Activated naive CD8-positive, alpha-beta T cell treated with anti-CD3 and anti-CD28 coated beads, Interleukin-2, amount 50 U/mL, for 24 hours (primary cell): ENCODE data around the gene HS3ST3B1.

Experiments used
- ATAC-seq: fragments of 150-1000 bp; cut with Tn5 transposase; one replicate; pipeline ENCODE4 v1.10.0; 2021
- DNase-seq: peaks from one replicate; pipeline ENCODE4 v3.0.0; 2021
- H3K27ac Mint-ChIP-seq: one replicate; pipeline ENCODE4 v1.8.0; 2021; ENCODE audit warnings: mild to moderate bottlenecking, mixed read lengths
- H3K27me3 Mint-ChIP-seq: one replicate; pipeline ENCODE4 v1.8.0; 2021; ENCODE audit warnings: mixed read lengths
- H3K36me3 Mint-ChIP-seq: one replicate; pipeline ENCODE4 v1.8.0; 2021; ENCODE audit warnings: low read depth, mixed read lengths
- H3K4me1 Mint-ChIP-seq: one replicate; pipeline ENCODE4 v1.8.0; 2021; ENCODE audit warnings: mixed read lengths
- H3K4me3 Mint-ChIP-seq: one replicate; pipeline ENCODE4 v1.8.0; 2021; ENCODE audit warnings: mild to moderate bottlenecking, moderate library complexity, mixed read lengths
- H3K9me3 Mint-ChIP-seq: one replicate; pipeline ENCODE4 v1.8.0; 2021; ENCODE audit warnings: mixed read lengths

HS3ST3B1 gene

DNA sequence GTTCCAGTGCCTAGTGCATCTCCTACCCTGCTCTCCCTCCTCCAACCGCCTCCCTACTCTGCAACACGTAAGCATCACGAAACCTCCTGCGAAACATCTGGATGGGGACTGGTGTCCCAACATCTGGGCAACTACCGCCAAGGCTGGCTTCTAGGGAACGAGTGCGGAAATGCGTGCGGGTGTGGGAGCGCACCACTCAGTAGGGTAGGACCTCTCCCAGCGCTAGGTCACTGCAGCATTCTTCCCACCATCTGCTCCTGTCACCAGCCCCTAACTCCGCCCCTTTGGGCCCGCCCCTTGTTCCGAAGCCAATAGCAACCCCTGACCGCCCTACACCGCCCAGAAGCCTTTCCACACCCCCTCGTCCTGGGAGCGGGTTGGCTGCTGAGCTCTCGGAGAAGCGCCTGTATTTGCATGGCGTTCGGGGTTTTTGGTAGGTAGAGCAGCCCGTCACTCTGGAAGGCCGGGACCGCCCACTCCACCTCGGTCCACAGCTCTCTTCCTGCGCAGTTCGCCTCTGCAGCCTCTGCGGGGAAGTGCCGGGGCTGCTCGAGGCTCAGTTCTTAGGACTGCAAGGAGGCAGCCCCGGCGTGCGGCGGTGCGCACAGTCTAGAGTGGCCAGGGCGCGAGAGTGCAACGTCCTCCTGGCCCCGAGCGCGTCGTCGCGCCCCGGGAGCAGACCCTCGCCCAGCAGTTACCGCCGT is at the start of gene HS3ST3B1:
TSS of gene HS3ST3B1 (plus strand) at position 507 of the 704 bp plus-strand sequence. CDS start 438 bp downstream, outside the sequence.
- no peaks in the 10 kb centered on the region for H3K9me3 Mint-ChIP-seq
- peak within 1 kb of the TSS; percentile 96 for H3K4me3 Mint-ChIP-seq
- H3K27ac Mint-ChIP-seq = peak within 1 kb of the TSS; percentile 93
- H3K27me3 Mint-ChIP-seq = peaks cover 29% of the 10 kb centered on the region
- peak; percentile 99 for DNase-seq
- H3K36me3 Mint-ChIP-seq = peaks cover 9% of the 10 kb centered on the region
- H3K4me1 Mint-ChIP-seq = peaks cover 64% of the 10 kb centered on the region
- ATAC-seq = peak; percentile 91

DNA sequence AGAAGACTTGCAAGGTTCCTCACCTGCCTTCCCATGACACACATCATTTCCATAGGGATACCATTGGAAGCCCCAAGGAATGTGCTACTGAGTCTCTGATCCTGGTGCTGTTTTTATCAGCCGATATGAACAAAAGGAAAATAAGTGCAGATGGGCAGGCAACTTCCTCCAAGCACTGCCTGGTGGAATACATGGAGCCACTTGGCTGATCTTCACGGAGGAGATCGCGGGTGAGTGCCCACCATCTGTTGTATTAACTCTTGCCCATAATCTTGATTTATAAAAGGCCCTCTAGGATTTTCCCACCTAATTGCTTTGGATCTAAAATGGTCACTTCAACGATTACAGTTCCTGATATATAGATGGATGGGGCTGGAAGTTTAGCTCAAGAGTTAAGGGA is 39.5 kb upstream of the HS3ST3B1 start:
- no peaks in the 10 kb centered on the region for H3K9me3 Mint-ChIP-seq
- no peaks in the 10 kb centered on the region for H3K27me3 Mint-ChIP-seq
- H3K4me3 Mint-ChIP-seq = no peak overlapping the region
- DNase-seq (no peak), ATAC-seq (no peak)
- H3K36me3 Mint-ChIP-seq = no peaks in the 10 kb centered on the region
- no peak overlapping the region for H3K27ac Mint-ChIP-seq
- no peaks in the 10 kb centered on the region for H3K4me1 Mint-ChIP-seq

DNA sequence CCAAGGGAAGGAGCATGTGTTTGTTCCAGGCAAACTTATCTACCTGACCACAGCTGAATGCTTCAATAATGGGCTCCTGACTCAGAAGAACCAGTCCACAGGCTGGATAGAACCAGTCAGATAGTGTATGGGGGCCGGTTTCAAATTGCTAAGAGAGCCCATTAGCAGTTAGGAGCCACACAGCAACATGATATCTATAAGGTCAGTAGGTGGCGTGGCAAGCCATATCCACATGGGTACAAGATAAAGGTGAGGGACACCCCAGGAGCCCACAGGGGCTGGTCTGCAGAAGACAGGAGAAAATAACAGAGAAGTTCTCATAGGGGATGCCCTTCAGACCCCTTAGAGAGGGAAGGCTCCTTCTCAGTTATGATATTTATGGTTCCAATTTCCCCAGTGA is 32.6 kb upstream of the HS3ST3B1 start:
- DNase-seq (peak; percentile 2), ATAC-seq (no peak)
- H3K27ac Mint-ChIP-seq = no peak overlapping the region
- no peaks in the 10 kb centered on the region for H3K4me1 Mint-ChIP-seq
- peaks cover 4% of the 10 kb centered on the region for H3K9me3 Mint-ChIP-seq
- no peaks in the 10 kb centered on the region for H3K36me3 Mint-ChIP-seq
- H3K4me3 Mint-ChIP-seq = no peak overlapping the region
- H3K27me3 Mint-ChIP-seq = peaks cover 3% of the 10 kb centered on the region

DNA sequence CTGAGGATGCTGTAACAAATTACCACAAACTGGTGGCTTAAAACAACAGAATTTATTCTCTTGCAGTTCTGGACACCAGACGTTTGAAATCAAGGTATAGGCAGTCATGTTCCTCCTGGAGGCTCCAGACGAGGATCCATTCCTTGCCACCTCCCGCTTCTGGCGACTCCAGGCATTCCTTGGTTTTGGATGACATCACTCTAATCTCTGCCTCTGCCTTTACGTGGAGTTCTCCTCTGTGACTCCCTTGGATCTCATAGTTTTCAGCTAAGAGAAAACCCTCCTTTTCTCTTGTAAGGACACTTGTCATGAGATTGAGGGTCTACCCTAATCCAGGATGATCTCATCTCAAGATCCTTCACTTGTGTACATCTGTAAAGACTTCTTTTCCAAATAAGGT is 31.4 kb upstream of the HS3ST3B1 start:
- Mint-ChIP-seq H3K4me3 (no peak overlapping the region), H3K9me3 (peaks cover 8% of the 10 kb centered on the region), H3K36me3 (no peaks in the 10 kb centered on the region), H3K4me1 (no peaks in the 10 kb centered on the region), H3K27me3 (peaks cover 3% of the 10 kb centered on the region), H3K27ac (no peak overlapping the region)
- no peak for DNase-seq
- no peak for ATAC-seq

DNA sequence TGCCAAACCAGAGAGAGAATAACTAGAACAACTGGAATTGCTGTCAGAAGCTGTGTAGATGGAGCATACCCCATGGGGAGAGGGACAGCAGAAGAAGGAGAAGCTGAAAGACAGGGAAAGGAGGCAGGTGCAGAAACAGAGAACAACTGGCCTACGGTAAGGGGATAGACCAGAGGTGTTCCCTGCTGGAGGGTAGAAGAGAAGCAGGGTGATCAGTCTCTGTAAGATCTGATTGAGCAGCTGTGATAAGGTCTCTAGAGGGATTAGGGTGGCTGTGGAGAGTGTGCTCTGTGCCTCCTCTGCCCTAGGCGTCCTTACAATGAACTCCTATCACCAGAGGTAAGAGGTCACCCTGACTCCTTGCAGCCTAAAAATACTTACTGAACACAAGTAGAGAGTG is 30.4 kb upstream of the HS3ST3B1 start:
- H3K4me1 Mint-ChIP-seq = no peaks in the 10 kb centered on the region
- H3K4me3 Mint-ChIP-seq = no peak overlapping the region
- H3K9me3 Mint-ChIP-seq = peaks cover 13% of the 10 kb centered on the region
- H3K27ac Mint-ChIP-seq = no peak overlapping the region
- DNase-seq (no peak), ATAC-seq (no peak)
- H3K36me3 Mint-ChIP-seq = no peaks in the 10 kb centered on the region
- H3K27me3 Mint-ChIP-seq = peaks cover 3% of the 10 kb centered on the region

GRCh38 chr17:14276535-14277250 is 24.2 kb upstream of the HS3ST3B1 start:
- Mint-ChIP-seq H3K4me1 (no peaks in the 10 kb centered on the region), H3K9me3 (peaks cover 23% of the 10 kb centered on the region), H3K27ac (no peak overlapping the region), H3K4me3 (no peak overlapping the region), H3K36me3 (peaks cover 1% of the 10 kb centered on the region), H3K27me3 (peaks cover 8% of the 10 kb centered on the region)
- DNase-seq (no peak), ATAC-seq (no peak)

- no peak overlapping the region for H3K4me3 Mint-ChIP-seq
- no peak for ATAC-seq
- peaks cover 19% of the 10 kb centered on the region for H3K27me3 Mint-ChIP-seq
These were observed 19.4 kb upstream of the HS3ST3B1 start for GRCh38 chr17:14281530-14281929.

DNA sequence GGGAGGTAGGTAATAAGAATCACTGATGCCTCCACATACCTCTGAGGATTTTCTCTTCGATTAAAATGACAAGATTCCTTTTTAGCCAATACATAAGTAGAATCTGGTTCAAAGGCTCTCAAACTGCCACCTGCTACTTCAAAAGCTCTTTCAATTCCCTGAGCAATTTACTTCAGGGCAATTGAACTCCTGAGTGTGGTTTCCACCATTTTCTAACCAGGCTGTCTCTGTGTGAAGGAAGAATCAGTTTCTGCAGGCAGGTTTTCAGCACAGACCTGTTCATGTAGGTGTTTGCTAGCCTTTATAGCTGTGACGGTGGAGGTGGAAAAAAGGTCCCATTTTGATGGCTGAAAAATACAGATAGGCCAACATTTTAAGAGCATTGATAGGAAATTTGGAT is 18.2 kb upstream of the HS3ST3B1 start:
- DNase-seq = no peak
- no peak overlapping the region for H3K27ac Mint-ChIP-seq
- no peak overlapping the region for H3K4me3 Mint-ChIP-seq
- no peaks in the 10 kb centered on the region for H3K9me3 Mint-ChIP-seq
- peaks cover 19% of the 10 kb centered on the region for H3K27me3 Mint-ChIP-seq
- no peaks in the 10 kb centered on the region for H3K4me1 Mint-ChIP-seq
- H3K36me3 Mint-ChIP-seq = no peaks in the 10 kb centered on the region
- no peak for ATAC-seq

More at GRCh38 chr17:14281530-14281929, 19.4 kb upstream of the HS3ST3B1 start:
- Mint-ChIP-seq H3K4me1 (no peaks in the 10 kb centered on the region), H3K36me3 (no peaks in the 10 kb centered on the region), H3K27ac (no peak overlapping the region), H3K9me3 (no peaks in the 10 kb centered on the region)
- no peak for DNase-seq

DNA sequence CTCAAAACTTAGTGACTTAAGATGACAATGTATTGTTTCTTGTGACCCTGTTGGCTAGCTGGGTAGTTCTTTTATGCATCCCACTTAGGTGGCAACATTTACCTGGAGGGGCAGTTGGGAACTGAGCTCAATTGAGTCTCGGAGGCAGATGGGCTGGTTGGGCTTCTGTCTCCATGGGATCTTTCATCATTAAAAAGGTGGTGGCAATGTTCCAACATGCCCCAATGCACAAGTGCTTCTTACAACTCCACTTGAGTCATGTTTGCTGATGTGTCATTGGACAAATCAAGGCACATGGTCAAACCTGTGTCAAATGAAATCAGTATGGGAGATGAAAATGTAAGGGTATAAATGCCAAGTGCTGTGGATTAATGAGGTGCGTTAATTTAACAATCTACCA is 11.7 kb upstream of the HS3ST3B1 start:
- ATAC-seq (no peak), DNase-seq (no peak)
- Mint-ChIP-seq H3K4me3 (no peak overlapping the region), H3K9me3 (no peaks in the 10 kb centered on the region), H3K27me3 (peaks cover 38% of the 10 kb centered on the region), H3K36me3 (no peaks in the 10 kb centered on the region), H3K27ac (no peak overlapping the region), H3K4me1 (no peaks in the 10 kb centered on the region)

DNA sequence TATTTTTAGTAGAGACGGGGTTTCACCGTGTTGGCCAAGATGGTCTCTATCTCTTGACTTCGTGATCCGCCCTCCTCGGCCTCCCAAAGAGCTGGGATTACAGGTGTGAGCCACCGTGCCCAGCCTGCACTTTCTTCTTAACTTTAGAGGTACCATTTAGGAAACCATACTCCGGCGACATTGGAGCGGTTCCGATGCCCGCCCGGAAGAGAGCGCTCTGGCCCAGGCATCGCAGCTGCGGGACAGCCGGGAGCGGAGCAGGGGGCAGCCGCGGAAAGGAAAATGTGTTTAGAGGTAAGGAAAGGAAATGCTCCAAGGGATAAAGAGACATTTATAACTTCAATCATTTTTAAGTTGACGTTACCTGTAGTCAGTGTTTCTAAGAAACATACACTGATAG is 6.0 kb upstream of the HS3ST3B1 start:
- peaks cover 68% of the 10 kb centered on the region for H3K27me3 Mint-ChIP-seq
- DNase-seq = no peak
- H3K4me3 Mint-ChIP-seq = no peak overlapping the region
- no peaks in the 10 kb centered on the region for H3K9me3 Mint-ChIP-seq
- no peak overlapping the region for H3K27ac Mint-ChIP-seq
- no peaks in the 10 kb centered on the region for H3K36me3 Mint-ChIP-seq
- ATAC-seq = no peak
- peaks cover 39% of the 10 kb centered on the region for H3K4me1 Mint-ChIP-seq

GRCh38 chr17:14295676-14296075 is 5.2 kb upstream of the HS3ST3B1 start:
- DNase-seq (no peak), ATAC-seq (no peak)
- Mint-ChIP-seq H3K9me3 (no peaks in the 10 kb centered on the region), H3K4me3 (no peak overlapping the region), H3K36me3 (no peaks in the 10 kb centered on the region), H3K4me1 (peaks cover 47% of the 10 kb centered on the region), H3K27me3 (peaks cover 66% of the 10 kb centered on the region), H3K27ac (no peak overlapping the region)

GRCh38 chr17:14296166-14296910 is 4.5 kb upstream of the HS3ST3B1 start:
- Mint-ChIP-seq H3K27ac (no peak overlapping the region), H3K4me3 (peak overlapping the region; percentile 28), H3K9me3 (no peaks in the 10 kb centered on the region), H3K27me3 (peaks cover 61% of the 10 kb centered on the region), H3K4me1 (peaks cover 48% of the 10 kb centered on the region), H3K36me3 (no peaks in the 10 kb centered on the region)
- DNase-seq (no peak), ATAC-seq (no peak)

GRCh38 chr17:14297161-14297851 is 3.6 kb upstream of the HS3ST3B1 start:
- Mint-ChIP-seq H3K36me3 (no peaks in the 10 kb centered on the region), H3K27ac (no peak overlapping the region), H3K4me3 (peak overlapping the region; percentile 66), H3K27me3 (peaks cover 57% of the 10 kb centered on the region), H3K9me3 (no peaks in the 10 kb centered on the region), H3K4me1 (peaks cover 48% of the 10 kb centered on the region)
- peak; percentile 50 for DNase-seq
- no peak for ATAC-seq

DNA sequence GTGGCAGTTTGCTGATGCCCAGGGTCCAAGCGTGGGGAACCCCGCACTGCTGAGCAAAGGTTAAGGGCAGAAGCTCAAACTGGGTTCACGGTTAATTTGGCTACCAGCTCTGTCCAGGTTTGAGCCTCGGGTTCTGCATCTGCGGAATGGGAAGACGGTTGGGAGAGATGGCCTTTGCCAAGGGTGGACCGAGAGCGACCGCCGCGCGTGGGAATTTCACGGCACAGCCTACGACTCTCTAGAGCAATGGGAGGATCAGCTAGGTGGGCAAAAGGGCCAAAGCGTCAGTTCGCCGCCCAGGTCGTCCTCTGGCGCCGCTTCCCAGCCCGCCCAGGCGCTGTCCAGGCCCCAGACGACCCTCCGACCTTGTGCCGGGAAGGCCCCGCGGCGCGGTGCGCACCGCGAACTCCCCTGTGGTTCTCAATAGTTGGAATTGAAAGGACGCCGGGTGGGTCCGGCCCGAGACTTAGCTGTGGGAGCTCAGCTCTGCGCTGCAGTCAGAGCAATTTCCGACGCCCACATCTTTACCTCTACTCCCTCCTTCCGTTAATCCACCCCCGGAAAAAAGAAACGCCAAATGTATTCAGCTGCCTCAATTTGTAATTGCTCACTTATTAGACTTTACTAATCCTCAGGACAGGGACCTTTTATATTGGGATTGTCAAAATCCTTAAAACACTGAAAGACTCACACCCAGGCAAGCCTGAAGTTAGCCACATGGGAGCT is 2.5 kb upstream of the HS3ST3B1 start:
- H3K27me3 Mint-ChIP-seq = peaks cover 52% of the 10 kb centered on the region
- peak overlapping the region; percentile 96 for H3K4me3 Mint-ChIP-seq
- H3K27ac Mint-ChIP-seq = peak overlapping the region; percentile 46
- no peak for DNase-seq
- no peak for ATAC-seq
- H3K4me1 Mint-ChIP-seq = peaks cover 50% of the 10 kb centered on the region
- peaks cover 2% of the 10 kb centered on the region for H3K36me3 Mint-ChIP-seq
- no peaks in the 10 kb centered on the region for H3K9me3 Mint-ChIP-seq
